Type B pancreatic cell (in vitro differentiated cells): ENCODE measurements around the gene CELSR1. TPM values are rescaled to one million over a fixed set of nuclear protein-coding genes. Genes with fewer than 3 reads are reported as not detected.
A peak's percentile ranks its signal among the peaks of the same experiment; 100 is the strongest.

ENCODE experiments used
- DNase-seq: peaks from one replicate; pipeline ENCODE4 v3.0.0; 2021; ENCODE audit warnings: mixed read lengths; ENCODE audit not compliant: unreplicated experiment; ENCODE audit errors: extremely low spot score
- H3K27ac Mint-ChIP-seq: 2 replicates; pipeline ENCODE4 v1.8.0; 2021; ENCODE audit warnings: mild to moderate bottlenecking, mixed read lengths
- H3K27me3 Mint-ChIP-seq: 2 replicates; pipeline ENCODE4 v1.8.0; 2021; ENCODE audit warnings: mixed read lengths
- H3K36me3 Mint-ChIP-seq: 2 replicates; pipeline ENCODE4 v1.8.0; 2021; ENCODE audit warnings: mixed read lengths
- H3K4me1 Mint-ChIP-seq: one replicate; pipeline ENCODE4 v1.8.0; 2021; ENCODE audit warnings: mixed read lengths; ENCODE audit not compliant: unreplicated experiment
- H3K4me3 Mint-ChIP-seq: 2 replicates; pipeline ENCODE4 v1.8.0; 2021; ENCODE audit warnings: mild to moderate bottlenecking, mixed read lengths
- H3K9me3 Mint-ChIP-seq: 2 replicates; pipeline ENCODE4 v1.8.0; 2021; ENCODE audit warnings: mixed read lengths
- CTCF ChIP-seq: fragments of 200-600 bp; sonication (generic); conservative IDR thresholded peaks from 2 replicates; pipeline ENCODE4 v1.5.0; 2021; ENCODE audit warnings: antibody characterized with exemption, mild to moderate bottlenecking
- total RNA-seq: library from RNA; stranded (reverse); gene quantifications from 2 replicates; pipeline ENCODE4 v1.2.1, GENCODE V29; 2021; ENCODE audit warnings: low replicate concordance

CELSR1 gene
- total RNA-seq, 1 donor from 2014 or later, result 27.8 TPM

DNA sequence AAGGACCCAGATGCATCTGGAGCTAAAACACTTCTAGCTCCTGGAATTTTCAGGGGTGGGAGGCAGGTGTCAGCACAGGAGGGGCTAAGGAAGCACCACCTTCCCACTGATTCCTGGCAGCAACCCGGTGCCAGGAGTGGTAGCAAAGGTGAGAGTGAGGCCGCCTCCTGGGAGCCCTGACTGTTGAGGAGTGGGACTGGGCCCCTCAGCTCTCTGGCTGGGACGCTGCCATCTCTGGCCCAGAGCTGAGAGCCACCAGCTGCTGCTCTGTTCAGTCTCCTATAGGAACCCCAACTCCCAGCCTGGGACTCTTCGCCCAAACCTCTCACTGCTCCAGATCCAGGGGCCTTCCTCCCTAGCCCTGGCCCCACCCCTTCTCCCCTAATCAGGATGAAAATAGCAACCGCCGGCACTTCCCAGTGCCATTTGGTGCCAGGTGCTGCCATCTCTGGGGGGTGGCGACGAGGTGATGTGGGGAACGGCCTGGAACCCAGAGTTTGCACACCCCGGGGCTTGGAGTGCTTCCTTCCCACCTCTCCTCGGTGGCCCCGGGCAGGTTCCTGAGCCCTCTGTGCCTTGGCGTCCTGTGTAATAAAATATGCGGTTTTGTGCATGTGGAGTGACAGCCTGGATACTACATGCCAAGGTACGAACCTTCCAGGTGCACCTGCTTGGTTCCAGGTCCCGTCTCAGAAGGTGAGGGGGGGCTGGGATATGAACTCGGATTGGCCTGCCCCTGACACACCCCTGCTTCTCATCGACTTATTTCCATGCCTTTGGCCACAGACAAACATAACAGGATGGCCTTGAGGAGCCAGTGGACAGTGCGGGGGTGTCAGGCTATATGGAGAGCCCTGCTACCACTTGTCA is 35.7 kb upstream of the CELSR1 start:
- peaks cover 12% of the 10 kb centered on the region for H3K4me1 Mint-ChIP-seq
- H3K9me3 Mint-ChIP-seq, result peaks cover 5% of the 10 kb centered on the region
- H3K4me3 Mint-ChIP-seq, result no peak overlapping the region
- no peak for TF ChIP-seq CTCF
- peaks cover 5% of the 10 kb centered on the region for H3K27me3 Mint-ChIP-seq
- H3K36me3 Mint-ChIP-seq, result no peaks in the 10 kb centered on the region
- H3K27ac Mint-ChIP-seq, result no peak overlapping the region
- no peak for DNase-seq

GRCh38 chr22:46571642-46572250 is 34.3 kb upstream of the CELSR1 start:
- Mint-ChIP-seq H3K9me3 (peaks cover 5% of the 10 kb centered on the region), H3K27me3 (peaks cover 5% of the 10 kb centered on the region), H3K4me3 (no peak overlapping the region), H3K4me1 (peaks cover 12% of the 10 kb centered on the region), H3K27ac (no peak overlapping the region), H3K36me3 (no peaks in the 10 kb centered on the region)
- no peak for DNase-seq
- TF ChIP-seq CTCF, result no peak

- no peak for TF ChIP-seq CTCF
- Mint-ChIP-seq H3K27me3 (peaks cover 2% of the 10 kb centered on the region), H3K9me3 (peaks cover 5% of the 10 kb centered on the region), H3K27ac (no peak overlapping the region), H3K36me3 (no peaks in the 10 kb centered on the region), H3K4me3 (no peak overlapping the region), H3K4me1 (peaks cover 4% of the 10 kb centered on the region)
- no peak for DNase-seq
Measured at GRCh38 chr22:46569848-46570695, 32.7 kb upstream of the CELSR1 start.

DNA sequence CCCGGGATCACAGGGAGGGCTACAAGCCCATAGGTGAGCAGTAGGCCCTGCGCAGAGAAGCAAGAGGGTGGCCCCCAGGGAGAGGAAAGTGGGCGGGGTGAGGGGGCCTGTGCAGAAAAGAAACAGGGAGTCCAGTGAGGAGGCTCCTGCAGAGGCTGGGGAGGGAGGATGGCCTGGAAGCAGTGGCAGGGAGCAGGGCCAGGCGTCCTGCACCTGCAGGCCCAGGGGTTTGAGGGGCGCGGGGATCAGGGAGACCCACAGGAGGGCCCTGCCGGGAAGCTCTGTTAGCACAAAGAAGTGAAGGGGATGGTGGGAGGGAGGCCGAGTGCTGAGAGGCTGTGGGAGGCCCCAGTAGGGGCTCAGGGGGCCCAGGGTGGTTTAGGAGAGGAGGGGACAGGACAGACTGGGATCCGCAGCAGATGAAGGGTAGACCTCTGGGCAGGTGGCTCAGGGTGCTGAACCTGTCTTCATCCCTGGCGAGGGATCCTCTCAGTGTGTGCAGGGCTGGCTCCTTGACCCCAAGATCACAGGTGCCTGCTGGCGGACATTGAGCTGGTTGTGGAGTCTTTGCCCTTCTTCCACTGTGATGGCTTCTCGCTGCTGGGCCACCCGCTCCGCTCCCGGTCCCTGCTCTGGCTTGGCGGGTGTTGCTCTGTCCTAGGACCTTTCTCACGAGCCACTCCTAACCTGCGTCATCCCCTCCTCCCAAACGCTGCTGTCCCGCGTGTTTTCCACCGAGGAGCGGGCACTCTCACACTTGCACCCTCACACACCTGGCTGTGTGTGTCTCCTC is 31.8 kb upstream of the CELSR1 start:
- no peak overlapping the region for H3K4me3 Mint-ChIP-seq
- TF ChIP-seq CTCF, result no peak
- H3K9me3 Mint-ChIP-seq, result peaks cover 5% of the 10 kb centered on the region
- DNase-seq, result no peak
- peak overlapping the region; percentile 26 for H3K27ac Mint-ChIP-seq
- H3K27me3 Mint-ChIP-seq, result no peaks in the 10 kb centered on the region
- H3K4me1 Mint-ChIP-seq, result no peaks in the 10 kb centered on the region
- no peaks in the 10 kb centered on the region for H3K36me3 Mint-ChIP-seq
